ENCODE results near the gene PDE2A.

DNA sequence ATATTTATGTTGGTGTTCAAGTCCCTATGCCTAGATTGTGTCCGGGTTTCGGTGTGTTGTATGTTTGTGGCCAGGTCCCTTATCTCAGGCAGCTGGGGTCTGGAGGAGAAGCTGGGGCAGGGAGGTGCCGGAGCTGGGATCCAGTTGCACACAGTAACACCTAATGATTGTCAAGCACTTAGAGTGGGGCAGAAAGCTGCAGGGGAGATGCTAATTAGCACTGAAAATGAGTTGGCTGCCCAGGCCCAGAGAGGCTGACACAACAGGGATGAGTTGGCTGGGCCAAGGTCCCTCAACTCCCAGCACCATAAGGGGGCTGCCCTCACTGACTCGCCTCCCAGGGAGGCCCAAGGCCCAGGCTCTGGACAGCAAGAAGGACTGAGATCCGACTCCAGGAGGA, 12.2 kb downstream of the PDE2A start:
- TF ChIP-seq, protein P1, sequence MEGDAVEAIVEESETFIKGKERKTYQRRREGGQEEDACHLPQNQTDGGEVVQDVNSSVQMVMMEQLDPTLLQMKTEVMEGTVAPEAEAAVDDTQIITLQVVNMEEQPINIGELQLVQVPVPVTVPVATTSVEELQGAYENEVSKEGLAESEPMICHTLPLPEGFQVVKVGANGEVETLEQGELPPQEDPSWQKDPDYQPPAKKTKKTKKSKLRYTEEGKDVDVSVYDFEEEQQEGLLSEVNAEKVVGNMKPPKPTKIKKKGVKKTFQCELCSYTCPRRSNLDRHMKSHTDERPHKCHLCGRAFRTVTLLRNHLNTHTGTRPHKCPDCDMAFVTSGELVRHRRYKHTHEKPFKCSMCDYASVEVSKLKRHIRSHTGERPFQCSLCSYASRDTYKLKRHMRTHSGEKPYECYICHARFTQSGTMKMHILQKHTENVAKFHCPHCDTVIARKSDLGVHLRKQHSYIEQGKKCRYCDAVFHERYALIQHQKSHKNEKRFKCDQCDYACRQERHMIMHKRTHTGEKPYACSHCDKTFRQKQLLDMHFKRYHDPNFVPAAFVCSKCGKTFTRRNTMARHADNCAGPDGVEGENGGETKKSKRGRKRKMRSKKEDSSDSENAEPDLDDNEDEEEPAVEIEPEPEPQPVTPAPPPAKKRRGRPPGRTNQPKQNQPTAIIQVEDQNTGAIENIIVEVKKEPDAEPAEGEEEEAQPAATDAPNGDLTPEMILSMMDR (IDR thresholded peaks at IDR 0.05): no peak
- TF ChIP-seq POLR2A (IDR thresholded peaks at IDR 0.05): no peak

Data from heart left ventricle (tissue), 13 donors.